GM23338 (cell line): ENCODE data around the gene IGF1R. TPM values are rescaled to one million over a fixed set of nuclear protein-coding genes. Genes with fewer than 3 reads are reported as not detected.

Experiments used
- ATAC-seq: fragments of 200-7000 bp; cut with Tn5 transposase; 3 replicates; pipeline ENCODE4 v1.9.1; 2020
- DNase-seq: peaks from one replicate; pipeline ENCODE4 v3.0.0-alpha.2; 2015; ENCODE audit warnings: low spot score
- H2AFZ ChIP-seq: fragments of 200-600 bp; sonication (generic); 2 replicates; pipeline ENCODE4 v1.8.0; 2016; ENCODE audit warnings: antibody characterized with exemption, mild to moderate bottlenecking, moderate library complexity
- H3F3A ChIP-seq: fragments of 200-600 bp; sonication (generic); replicated peaks from 2 replicates; pipeline ENCODE4 v1.8.0; 2017; ENCODE audit warnings: antibody characterized with exemption, mixed run types, low read depth
- H3K27ac ChIP-seq: fragments of 200-600 bp; sonication (generic); 2 replicates; pipeline ENCODE4 v1.6.1; 2016; ENCODE audit warnings: low read depth
- H3K27me3 ChIP-seq: fragments of 200-600 bp; sonication (generic); 2 replicates; pipeline ENCODE4 v1.8.0; 2016; ENCODE audit warnings: mild to moderate bottlenecking, mixed run types, moderate library complexity; ENCODE audit not compliant: insufficient read depth
- H3K36me3 ChIP-seq: fragments of 200-600 bp; sonication (generic); 2 replicates; pipeline ENCODE4 v1.8.0; 2016; ENCODE audit warnings: mild to moderate bottlenecking; ENCODE audit not compliant: insufficient read depth
- H3K4me1 ChIP-seq: fragments of 200-600 bp; sonication (generic); 2 replicates; pipeline ENCODE4 v1.8.0; 2016; ENCODE audit warnings: mild to moderate bottlenecking, moderate library complexity; ENCODE audit not compliant: insufficient read depth
- H3K4me2 ChIP-seq: fragments of 200-600 bp; sonication (generic); 2 replicates; pipeline ENCODE4 v1.7.1; 2017; ENCODE audit warnings: mixed run types
- H3K4me3 ChIP-seq: fragments of 200-600 bp; sonication (generic); 2 replicates; pipeline ENCODE4 v1.6.1; 2016; ENCODE audit warnings: mixed run types
- H3K79me2 ChIP-seq: fragments of 200-600 bp; sonication (generic); replicated peaks from 2 replicates; pipeline ENCODE4 v1.8.0; 2017; ENCODE audit warnings: mild to moderate bottlenecking; ENCODE audit not compliant: insufficient read depth
- H3K9me2 ChIP-seq: fragments of 200-600 bp; sonication (generic); 2 replicates; pipeline ENCODE4 v1.8.0; 2017; ENCODE audit not compliant: insufficient read depth
- H4K20me1 ChIP-seq: fragments of 200-600 bp; sonication (generic); replicated peaks from 2 replicates; pipeline ENCODE4 v1.8.0; 2017; ENCODE audit warnings: mild to moderate bottlenecking; ENCODE audit not compliant: insufficient read depth
- H3K27ac Mint-ChIP-seq: 2 replicates; pipeline ENCODE4 v1.8.0; 2020; ENCODE audit warnings: inconsistent platforms, mild to moderate bottlenecking, moderate library complexity, mixed read lengths
- H3K27me3 Mint-ChIP-seq: 3 replicates; pipeline ENCODE4 v1.8.0; 2022; ENCODE audit warnings: low read depth, mild to moderate bottlenecking, moderate library complexity, mixed read lengths, inconsistent platforms; ENCODE audit not compliant: insufficient read depth, poor library complexity
- H3K36me3 Mint-ChIP-seq: 3 replicates; pipeline ENCODE4 v1.8.0; 2021; ENCODE audit warnings: low read depth, mild to moderate bottlenecking, inconsistent platforms, moderate library complexity, mixed read lengths
- H3K4me1 Mint-ChIP-seq: 3 replicates; pipeline ENCODE4 v1.8.0; 2020; ENCODE audit warnings: mild to moderate bottlenecking, inconsistent platforms, mixed read lengths
- H3K4me3 Mint-ChIP-seq: 3 replicates; pipeline ENCODE4 v1.8.0; 2021; ENCODE audit warnings: moderate library complexity, mild to moderate bottlenecking, inconsistent platforms, mixed read lengths
- H3K9me3 Mint-ChIP-seq: 3 replicates; pipeline ENCODE4 v1.8.0; 2020; ENCODE audit warnings: moderate library complexity, mild to moderate bottlenecking, inconsistent platforms, mixed read lengths
- ETS1 ChIP-seq: IDR thresholded peaks from 2 replicates; pipeline ENCODE4 v1.6.1; 2016; ENCODE audit warnings: antibody characterized with exemption
- EZH2phosphoT487 ChIP-seq: fragments of 200-600 bp; sonication (generic); IDR thresholded peaks from one replicate; pipeline ENCODE4 v1.8.1; 2018; ENCODE audit warnings: antibody characterized with exemption; ENCODE audit not compliant: unreplicated experiment
- JUNB ChIP-seq: IDR thresholded peaks from one replicate; pipeline ENCODE4 v1.6.1; 2016; ENCODE audit warnings: antibody characterized with exemption; ENCODE audit not compliant: unreplicated experiment
- NANOG ChIP-seq: IDR thresholded peaks from 2 replicates; pipeline ENCODE4 v1.6.1; 2016; ENCODE audit warnings: antibody characterized with exemption, borderline replicate concordance
- POLR2AphosphoS5 ChIP-seq: IDR thresholded peaks from 2 replicates; pipeline ENCODE4 v1.6.1; 2016; ENCODE audit warnings: antibody characterized with exemption, low read depth
- REST ChIP-seq: IDR thresholded peaks from one replicate; pipeline ENCODE4 v1.6.1; 2018; ENCODE audit warnings: antibody characterized with exemption; ENCODE audit not compliant: unreplicated experiment
- STAT1 ChIP-seq: IDR thresholded peaks from one replicate; pipeline ENCODE4 v1.6.1; 2016; ENCODE audit warnings: antibody characterized with exemption; ENCODE audit not compliant: unreplicated experiment
- ZNF114 ChIP-seq: fragments of 250-450 bp; sonication (Bioruptor Pico); IDR thresholded peaks from 2 replicates; pipeline ENCODE4 v1.5.0; 2020; ENCODE audit warnings: mild to moderate bottlenecking, moderate library complexity
- polyA plus RNA-seq: library from polyadenylated mRNA; unstranded; fragments of >200 nt; fragmentation: Nextera tagmentation; extraction: Ambion mirVana; gene quantifications from 2 replicates; pipeline ENCODE4 v1.2.1, GENCODE V29; 2016
- total RNA-seq: library from RNA; depleted of rRNA; stranded (reverse); fragments of >200 nt; shearing (Covaris generic); gene quantifications from 2 replicates; pipeline ENCODE4 v1.2.3, GENCODE V29; 2014
- TF ChIP-seq, protein P1 (sequence below), 2 experiments: fragments of 200-600 bp in 1 of 2; sonication (generic) in 1 of 2; conservative IDR thresholded peaks; 2 replicates each; pipeline versions ENCODE4 v1.5.1 to v1.6.1; 2016 to 2017; ENCODE audit warnings: antibody characterized with exemption in 2 of 2, low read depth in 2 of 2, mild to moderate bottlenecking in 2 of 2, moderate library complexity in 1 of 2

Gene IGF1R
- total and polyA plus RNA-seq, 2 experiments from 2014 or later = 20.4 to 92.2 TPM

DNA sequence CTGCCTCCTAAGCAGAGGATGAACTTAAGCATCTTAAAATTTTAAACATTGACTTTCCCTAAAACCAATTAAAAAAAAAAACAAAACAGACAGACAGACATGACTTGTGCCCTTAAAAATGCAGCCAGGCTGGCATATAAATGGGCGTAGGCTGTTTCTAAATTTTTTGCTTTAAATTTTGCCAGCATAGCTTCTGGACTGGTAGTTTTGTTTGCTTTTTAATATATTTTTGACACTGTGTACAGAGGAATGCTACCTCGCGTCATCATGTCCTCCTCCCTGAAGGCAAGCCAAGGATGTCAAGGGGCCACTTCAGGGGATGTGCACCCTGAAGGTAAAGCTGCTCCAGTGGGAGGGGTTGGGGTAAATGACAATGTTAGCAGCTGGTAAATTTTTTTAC is 224.4 kb downstream of the IGF1R start (continued):
- no peak for TF ChIP-seq EZH2phosphoT487

DNA sequence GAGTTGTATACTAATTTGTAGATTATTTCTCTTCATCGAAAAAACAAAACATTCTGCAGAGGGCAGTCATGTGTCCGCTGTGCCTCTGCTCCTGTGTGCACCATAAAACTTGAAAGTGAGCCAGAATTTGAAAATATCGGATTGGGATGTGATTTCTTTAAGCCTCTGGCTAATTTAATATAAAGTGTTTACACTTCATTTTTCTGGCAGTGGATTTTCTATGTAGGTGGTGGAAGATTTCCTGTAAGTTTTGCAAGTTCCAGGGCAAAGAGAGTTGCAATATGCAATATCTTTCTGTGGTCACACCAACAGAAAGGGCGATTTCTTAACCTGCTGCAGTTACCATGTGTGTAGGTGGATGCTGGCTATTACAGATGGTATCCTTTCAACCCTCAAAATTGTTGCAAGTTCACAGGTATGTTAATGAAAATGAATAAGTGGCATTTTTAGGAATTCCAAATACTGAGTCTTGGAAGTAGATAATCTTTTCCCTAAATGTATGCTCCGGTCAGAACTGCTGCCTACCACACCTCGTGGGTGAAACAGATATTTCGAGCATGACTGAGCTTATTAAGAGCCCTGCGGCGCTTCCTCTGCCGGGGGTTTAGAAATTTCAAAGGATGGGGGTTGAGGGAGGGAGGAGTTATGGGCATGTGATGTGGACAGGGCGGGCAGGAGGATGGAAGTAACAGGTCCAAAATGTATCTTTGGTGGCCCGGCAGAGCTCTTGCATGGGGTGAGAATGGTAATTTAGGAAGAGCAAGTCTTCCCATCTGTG is 225.3 kb downstream of the IGF1R start:
- TF ChIP-seq REST (no peak), STAT1 (no peak), ETS1 (no peak), POLR2AphosphoS5 (no peak), NANOG (no peak), JUNB (no peak), ZNF114 (CRISPR knock-in tag) (no peak)
- TF ChIP-seq, protein P1, sequence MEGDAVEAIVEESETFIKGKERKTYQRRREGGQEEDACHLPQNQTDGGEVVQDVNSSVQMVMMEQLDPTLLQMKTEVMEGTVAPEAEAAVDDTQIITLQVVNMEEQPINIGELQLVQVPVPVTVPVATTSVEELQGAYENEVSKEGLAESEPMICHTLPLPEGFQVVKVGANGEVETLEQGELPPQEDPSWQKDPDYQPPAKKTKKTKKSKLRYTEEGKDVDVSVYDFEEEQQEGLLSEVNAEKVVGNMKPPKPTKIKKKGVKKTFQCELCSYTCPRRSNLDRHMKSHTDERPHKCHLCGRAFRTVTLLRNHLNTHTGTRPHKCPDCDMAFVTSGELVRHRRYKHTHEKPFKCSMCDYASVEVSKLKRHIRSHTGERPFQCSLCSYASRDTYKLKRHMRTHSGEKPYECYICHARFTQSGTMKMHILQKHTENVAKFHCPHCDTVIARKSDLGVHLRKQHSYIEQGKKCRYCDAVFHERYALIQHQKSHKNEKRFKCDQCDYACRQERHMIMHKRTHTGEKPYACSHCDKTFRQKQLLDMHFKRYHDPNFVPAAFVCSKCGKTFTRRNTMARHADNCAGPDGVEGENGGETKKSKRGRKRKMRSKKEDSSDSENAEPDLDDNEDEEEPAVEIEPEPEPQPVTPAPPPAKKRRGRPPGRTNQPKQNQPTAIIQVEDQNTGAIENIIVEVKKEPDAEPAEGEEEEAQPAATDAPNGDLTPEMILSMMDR (conservative IDR thresholded peaks at IDR 0.05; ENCODE audit: low read depth in 2 of 2) = no peak
- Histone ChIP-seq H3K4me2 (peak overlapping the region; percentile 61; the same call in 1 of the 2 replicates), H3K27me3 (no peaks in the 10 kb centered on the region), H3K79me2 (peaks cover 98% of the 10 kb centered on the region), H3K4me3 (no peak overlapping the region), H3K9me2 (no peaks in the 10 kb centered on the region), H3F3A (0 out of 2 replicates have a peak, but pooled peaks cover 3% of the 10 kb centered on the region), H2AFZ (no peak overlapping the region), H3K27ac (peak overlapping the region; percentile 27; the same call in 1 of the 2 replicates), H3K4me1 (peaks cover 52% of the 10 kb centered on the region), H3K36me3 (no peaks in the 10 kb centered on the region), H4K20me1 (peaks cover 57% of the 10 kb centered on the region)
- Mint-ChIP-seq H3K36me3 (no peaks in the 10 kb centered on the region), H3K4me3 (peak overlapping the region; percentile 2; the same call in 1 of the 3 replicates), H3K27ac (peak overlapping the region; percentile 4; the same call in 1 of the 2 replicates), H3K9me3 (no peaks in the 10 kb centered on the region), H3K27me3 (no peaks in the 10 kb centered on the region), H3K4me1 (peaks cover 46% of the 10 kb centered on the region)
- DNase-seq = no peak
- ATAC-seq = peak; percentile 37
